HG03064 (cell line): Measurements from ENCODE around the gene CD151.

ENCODE experiments used
- ATAC-seq: cut with Tn5 transposase; IDR thresholded peaks from one replicate; pipeline ENCODE4 v1.9.1; 2021; ENCODE audit warnings: low read depth; ENCODE audit not compliant: unreplicated experiment

The CD151 gene

GRCh38 chr11:832529-833113 is at the start of gene CD151:
CD151 (plus strand) TSS chr11:832952; CDS start chr11:836070, 3,118 bp downstream.
- ATAC-seq = no peak

GRCh38 chr11:783581-784015 is 49.2 kb upstream of the CD151 start:
- ATAC-seq = no peak

- ATAC-seq = no peak
Observed at GRCh38 chr11:786235-787083, 46.3 kb upstream of the CD151 start.

GRCh38 chr11:787084-787675 is 45.6 kb upstream of the CD151 start:
- no peak for ATAC-seq

- no peak for ATAC-seq
Observed at GRCh38 chr11:788009-788640, 44.6 kb upstream of the CD151 start.

- ATAC-seq = no peak
Observed at GRCh38 chr11:788953-789940, 43.5 kb upstream of the CD151 start.

- ATAC-seq = no peak
Observed at GRCh38 chr11:789943-790342, 42.8 kb upstream of the CD151 start, which contains the start of gene CEND1. CEND1 (minus strand) TSS chr11:790090; CDS start chr11:788576, 1,514 bp downstream.

GRCh38 chr11:790721-791564 is 41.8 kb upstream of the CD151 start:
- no peak for ATAC-seq

GRCh38 chr11:791658-792534 is 40.9 kb upstream of the CD151 start:
- ATAC-seq = no peak

GRCh38 chr11:792535-792821 is 40.3 kb upstream of the CD151 start:
- no peak for ATAC-seq

GRCh38 chr11:792873-793272 is 39.9 kb upstream of the CD151 start:
- ATAC-seq = no peak

GRCh38 chr11:793556-793955 is 39.2 kb upstream of the CD151 start:
- ATAC-seq = no peak

GRCh38 chr11:794013-794765 is 38.6 kb upstream of the CD151 start:
- ATAC-seq = no peak

- ATAC-seq = no peak
Observed at GRCh38 chr11:794766-795633, 37.8 kb upstream of the CD151 start.

- no peak for ATAC-seq
Observed at GRCh38 chr11:795634-796564, 36.9 kb upstream of the CD151 start.
